Stimulated activated CD8-positive, alpha-beta memory T cell treated with anti-CD3 and anti-CD28 coated beads, Interleukin-15, amount 100 ng/mL, for 1 hour (primary cell): ENCODE data around the gene SPAG6.
"Not testable (repeated sequence)": the region's sequence is repeated elsewhere in the genome, so short reads cannot be mapped to it uniquely, and the experiment has no call there.

Source experiments
- DNase-seq: peaks from one replicate; pipeline ENCODE4 v3.0.0-alpha.2; 2020; ENCODE audit warnings: low read depth

SPAG6 gene

DNA sequence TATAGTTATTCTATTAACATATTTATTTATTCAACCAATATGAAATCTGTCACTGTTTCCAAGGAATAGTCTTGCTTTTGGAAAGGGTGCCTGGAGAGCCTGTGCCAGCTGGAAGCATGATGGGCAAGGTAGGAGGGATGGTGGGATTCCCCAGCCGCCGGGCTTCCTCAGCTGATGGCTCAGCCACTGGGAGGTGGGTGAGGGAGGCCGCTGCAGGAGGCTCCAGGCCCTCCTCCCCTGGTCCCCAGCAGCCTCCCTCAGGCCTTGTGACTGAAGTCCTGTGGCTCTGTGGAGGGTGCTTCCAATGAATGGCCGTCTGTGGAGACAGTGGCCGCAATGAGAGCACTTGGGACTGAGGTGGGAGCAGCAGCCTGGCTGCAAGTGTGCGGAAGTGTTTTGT is 27.0 kb downstream of the SPAG6 start:
- no peak for DNase-seq

- DNase-seq, result no peak
These were observed 27.6 kb downstream of the SPAG6 start for GRCh38 chr10:22372917-22373316.

- no peak for DNase-seq
These were observed 29.3 kb downstream of the SPAG6 start for GRCh38 chr10:22374489-22375126.

GRCh38 chr10:22379059-22379458 is 33.8 kb downstream of the SPAG6 start:
- DNase-seq, result no peak

GRCh38 chr10:22381262-22381661 is 36.0 kb downstream of the SPAG6 start:
- no peak for DNase-seq

DNA sequence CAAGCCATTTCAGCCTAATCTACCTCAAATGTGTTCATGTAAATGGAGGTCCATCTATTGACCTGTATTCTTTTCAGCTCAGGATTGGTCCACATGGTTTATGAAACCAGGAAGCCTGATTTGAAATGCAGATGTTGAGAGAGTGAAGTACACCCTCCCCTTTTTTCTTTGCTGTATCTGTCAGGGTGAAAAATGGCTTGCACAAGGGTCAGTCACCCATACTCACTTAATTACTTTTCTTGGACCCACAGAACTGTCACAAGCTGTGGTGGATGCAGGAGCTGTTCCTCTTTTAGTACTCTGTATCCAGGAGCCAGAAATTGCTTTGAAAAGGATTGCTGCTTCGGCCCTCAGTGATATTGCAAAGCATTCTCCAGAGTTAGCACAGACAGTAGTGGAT is 41.2 kb downstream of the SPAG6 start:
- DNase-seq, result no peak

GRCh38 chr10:22389856-22390589 is 44.7 kb downstream of the SPAG6 start:
- no peak for DNase-seq

DNA sequence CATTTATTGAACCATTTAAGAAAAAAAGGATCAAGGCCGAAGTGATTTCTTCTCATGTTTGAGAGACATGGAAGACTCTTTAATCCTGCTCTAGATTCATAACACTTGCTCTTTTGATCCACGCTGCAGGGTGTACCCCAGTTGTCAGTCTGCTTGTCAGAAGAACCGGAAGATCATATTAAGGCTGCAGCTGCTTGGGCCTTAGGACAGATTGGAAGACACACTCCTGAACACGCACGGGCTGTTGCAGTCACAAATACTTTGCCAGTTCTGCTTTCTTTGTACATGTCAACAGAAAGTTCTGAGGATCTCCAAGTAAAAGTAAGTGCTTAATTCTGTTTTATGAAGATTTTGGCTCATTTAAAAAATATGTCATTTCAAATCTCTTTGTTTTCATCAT is 46.3 kb downstream of the SPAG6 start:
- DNase-seq, result no peak

DNA sequence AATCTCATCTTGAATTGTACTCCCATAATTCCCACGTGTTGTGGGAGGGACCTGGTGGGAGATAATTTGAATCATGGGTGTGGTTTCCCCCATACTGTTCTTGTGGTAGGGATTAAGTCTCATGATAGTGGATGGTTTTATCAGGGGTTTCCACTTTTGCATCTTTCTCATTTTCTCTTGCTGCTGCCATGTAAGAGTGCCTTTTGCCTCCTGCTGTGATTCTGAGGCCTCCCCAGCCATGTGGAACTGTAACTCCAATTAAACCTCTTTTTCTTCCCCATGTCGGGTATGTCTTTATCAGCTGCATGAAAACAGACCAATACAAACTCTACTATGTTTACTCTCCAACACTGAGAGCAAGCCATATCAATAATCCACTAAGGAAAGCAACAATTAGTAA is 50.9 kb downstream of the SPAG6 start:
- DNase-seq, result not testable (repeated sequence)

- not testable (repeated sequence) for DNase-seq
These were observed 61.6 kb downstream of the SPAG6 start for GRCh38 chr10:22406916-22407315.

GRCh38 chr10:22410394-22410793 is 65.1 kb downstream of the SPAG6 start:
- no peak for DNase-seq

DNA sequence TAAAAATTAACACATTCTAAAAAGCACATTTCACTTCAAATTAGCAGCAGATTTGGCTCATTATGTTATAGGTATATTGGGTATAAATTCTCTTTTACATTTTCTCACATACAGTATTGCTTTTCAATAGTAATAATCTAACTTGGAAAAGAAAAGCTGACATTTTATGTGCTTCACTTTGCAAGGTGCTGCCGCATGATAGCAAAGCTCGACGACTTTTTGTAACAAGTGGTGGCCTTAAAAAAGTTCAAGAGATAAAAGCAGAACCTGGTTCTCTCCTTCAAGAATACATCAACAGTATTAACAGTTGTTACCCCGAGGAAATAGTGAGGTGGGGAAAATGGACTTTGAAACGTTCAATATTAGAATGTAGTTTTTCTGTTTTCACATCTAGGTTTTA is 65.5 kb downstream of the SPAG6 start:
- no peak for DNase-seq

GRCh38 chr10:22414146-22414545 is 68.8 kb downstream of the SPAG6 start:
- DNase-seq, result no peak

DNA sequence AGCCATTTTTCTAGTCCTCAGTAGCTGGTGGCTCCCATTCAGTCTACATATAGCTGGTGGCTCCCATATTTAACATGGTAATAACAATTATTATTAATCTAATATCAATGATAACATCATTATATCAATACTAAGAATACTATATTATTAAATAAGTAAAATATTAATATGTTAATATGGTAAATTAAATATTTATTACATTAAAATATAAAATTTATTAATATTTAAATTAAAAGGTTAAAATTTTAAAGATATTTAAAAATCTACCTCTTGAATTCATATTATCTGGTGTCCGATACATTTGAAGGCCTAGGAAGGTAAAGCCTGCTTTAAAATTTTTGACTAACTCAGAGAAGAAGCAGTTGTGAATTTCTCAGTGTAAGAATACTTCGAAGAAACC is 69.8 kb downstream of the SPAG6 start:
- no peak for DNase-seq

GRCh38 chr10:22417736-22418268 is 72.5 kb downstream of the SPAG6 start:
- DNase-seq, result no peak

DNA sequence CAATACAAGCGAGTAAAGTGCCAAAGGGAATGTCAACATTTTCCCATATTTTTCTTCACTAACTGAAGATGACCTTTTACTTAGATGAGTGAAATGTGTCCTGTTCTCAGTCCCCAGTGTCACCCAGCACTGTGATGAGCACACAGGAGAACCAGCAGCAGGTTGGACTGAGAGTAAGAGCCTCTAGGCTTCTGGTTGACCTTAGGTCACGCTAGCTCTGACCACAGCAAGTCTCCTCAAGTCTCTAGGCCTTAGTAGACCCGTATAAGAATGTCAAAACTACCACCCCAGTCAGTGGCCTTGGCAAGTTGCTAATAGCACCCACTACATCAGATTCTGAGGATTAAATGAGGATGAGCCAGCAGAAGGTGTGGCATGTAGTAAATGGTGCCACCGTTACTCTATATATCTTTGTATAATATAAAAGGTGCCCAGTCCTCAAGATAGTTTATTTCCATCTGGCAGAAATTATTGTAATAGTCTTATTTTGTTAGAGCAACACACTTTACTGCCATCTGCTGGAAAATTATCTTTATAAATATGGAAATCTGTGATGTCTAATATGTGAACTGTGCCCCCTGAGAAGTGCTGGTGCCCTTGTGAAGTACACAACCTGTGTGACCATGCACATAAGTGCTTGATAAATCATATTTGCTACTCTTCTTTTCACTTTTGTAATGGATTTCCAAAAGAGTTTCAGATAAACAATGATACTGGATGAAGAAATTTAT is 75.7 kb downstream of the SPAG6 start:
- DNase-seq, result no peak

- DNase-seq, result no peak
These were observed 81.4 kb downstream of the SPAG6 start for GRCh38 chr10:22426653-22427052.

- DNase-seq, result no peak
These were observed 81.8 kb downstream of the SPAG6 start for GRCh38 chr10:22427101-22427500.

DNA sequence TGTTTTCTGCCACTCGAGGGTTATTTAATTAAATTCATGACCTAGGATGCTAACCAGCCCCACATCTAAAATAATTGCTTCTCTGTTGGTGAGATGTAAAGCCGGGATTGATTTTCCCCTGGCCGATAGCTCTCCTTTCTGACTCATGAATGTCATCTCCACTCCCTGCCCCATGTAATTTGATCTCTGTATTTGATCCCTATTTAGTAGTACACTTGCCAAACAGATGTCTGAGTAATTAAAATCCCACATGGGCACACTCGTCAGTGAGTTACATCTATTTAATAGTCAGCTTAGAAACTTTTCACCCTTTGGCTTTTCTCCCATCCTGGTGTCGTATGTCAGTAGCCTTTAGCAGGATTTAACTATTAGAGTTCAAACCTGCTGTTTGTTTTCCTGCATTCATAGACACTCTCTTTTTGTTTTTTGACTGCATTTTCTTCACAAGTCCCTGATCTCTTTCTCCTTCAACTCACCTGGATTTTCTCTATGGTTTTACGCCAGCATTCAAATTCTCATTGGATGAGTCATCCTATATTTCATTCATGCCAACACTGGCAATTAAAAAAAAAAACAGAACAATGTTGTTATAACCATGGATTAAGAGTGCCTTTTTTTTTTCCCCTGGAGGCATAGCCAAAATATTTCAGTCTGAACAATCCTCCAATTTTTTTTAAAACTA is 82.7 kb downstream of the SPAG6 start:
- no peak for DNase-seq

DNA sequence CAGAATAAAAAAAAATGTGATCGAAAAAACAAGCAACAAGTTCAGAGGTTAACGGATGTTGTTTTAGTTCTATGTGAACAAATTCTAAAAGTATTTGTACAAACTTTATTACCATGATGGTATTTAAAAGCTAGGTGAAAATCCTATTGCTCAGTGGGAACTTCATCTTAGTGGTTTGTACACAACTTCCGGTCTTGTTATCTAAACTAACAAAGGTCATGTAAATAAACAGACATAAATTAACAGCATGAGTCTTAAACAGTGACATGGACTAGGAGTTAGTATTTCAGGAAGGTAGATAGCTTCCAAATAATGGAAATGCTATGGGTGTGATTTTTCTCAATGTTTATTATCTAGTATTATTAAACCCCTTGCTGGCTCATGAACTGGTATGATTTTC is 83.8 kb downstream of the SPAG6 start:
- DNase-seq, result no peak

- DNase-seq, result no peak
These were observed 84.7 kb downstream of the SPAG6 start for GRCh38 chr10:22429981-22430421.

DNA sequence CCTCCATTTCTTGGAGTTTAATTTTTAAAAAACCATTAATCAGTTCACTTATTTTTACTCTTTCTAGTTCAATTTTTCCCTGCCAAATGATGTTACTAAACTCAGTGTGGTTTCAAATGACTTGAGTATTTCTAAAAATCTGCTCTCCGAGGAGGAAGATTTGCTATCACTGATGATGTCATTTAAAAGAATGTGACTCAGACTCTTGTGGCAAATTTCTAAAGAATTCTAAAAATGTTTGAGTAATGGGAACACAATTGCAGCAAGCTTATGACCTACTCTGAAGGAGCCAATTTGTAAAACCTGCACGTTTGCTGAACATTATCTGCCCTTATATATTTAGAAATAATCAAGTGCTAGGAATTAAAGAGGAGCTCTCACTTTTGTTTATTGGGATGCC is 88.6 kb downstream of the SPAG6 start:
- DNase-seq, result no peak
